DMS153 treated with DMSO at 0.1 percent for 48 hours (cell line): Measurements from ENCODE around the gene PNMA6F.
"Not testable (repeated sequence)": the region's sequence is repeated elsewhere in the genome, so short reads cannot be mapped to it uniquely, and the experiment has no call there.

Experiments
- DNase-seq: peaks from one replicate; lab custom pipeline; 2025; ENCODE audit not compliant: unreplicated experiment; lab: John Stamatoyannopoulos, UW

The PNMA6F gene

GRCh38 chrX:153303276-153304262 is 18.0 kb downstream of the PNMA6F start:
- DNase-seq, result no peak

GRCh38 chrX:153302796-153303195 is 18.8 kb downstream of the PNMA6F start:
- no peak for DNase-seq

- no peak for DNase-seq
These were observed 19.8 kb downstream of the PNMA6F start for GRCh38 chrX:153301746-153302145.

- no peak for DNase-seq
These were observed 21.7 kb downstream of the PNMA6F start for GRCh38 chrX:153299855-153300254.

DNA sequence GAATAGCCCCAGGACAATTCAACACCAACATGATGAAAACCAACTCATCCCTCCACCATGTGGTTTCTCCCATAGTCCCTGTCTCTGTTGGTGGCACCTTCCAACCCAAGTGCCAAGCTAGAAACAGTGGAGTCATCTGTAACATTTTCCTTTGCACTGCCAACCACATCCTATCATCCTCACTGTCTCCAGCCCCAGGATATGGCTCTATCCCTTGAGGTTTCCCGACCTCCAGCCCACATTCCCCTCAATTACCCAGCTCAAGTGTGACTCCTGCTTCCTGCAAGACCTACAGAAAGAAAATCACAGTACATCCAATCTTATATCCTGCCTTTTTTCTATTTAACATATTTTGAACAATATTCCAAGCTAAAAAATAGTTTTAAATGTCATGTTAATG is 24.2 kb downstream of the PNMA6F start:
- no peak for DNase-seq

DNA sequence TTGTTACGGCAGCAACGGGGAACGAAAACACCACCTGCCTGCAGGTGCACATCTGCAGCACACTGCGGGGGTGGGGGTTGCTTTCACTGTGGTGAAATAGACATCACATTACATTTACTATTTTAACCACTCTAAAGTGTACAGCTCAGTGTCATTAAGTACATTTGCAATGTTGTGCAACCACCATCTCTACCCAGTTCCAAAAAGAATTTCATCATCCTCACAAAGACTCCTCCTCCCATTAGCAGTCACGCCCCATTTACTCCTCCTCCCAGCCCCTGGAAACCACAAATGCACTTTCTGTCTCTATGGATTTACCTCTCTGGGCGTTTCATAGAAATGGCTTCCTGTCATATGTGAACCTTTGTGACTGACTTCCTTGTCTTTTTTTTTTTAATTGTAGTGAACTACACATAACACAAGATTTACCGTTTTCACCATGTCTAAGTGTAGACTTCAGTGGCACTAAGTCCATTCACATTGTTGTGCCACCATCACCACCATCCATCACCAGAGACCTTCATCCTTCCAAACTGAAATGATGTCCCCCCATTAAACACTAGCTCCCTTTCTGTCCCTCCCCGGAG is 28.0 kb downstream of the PNMA6F start:
- DNase-seq, result not testable (repeated sequence)

GRCh38 chrX:153288807-153289206 is 32.8 kb downstream of the PNMA6F start:
- DNase-seq, result not testable (repeated sequence)

GRCh38 chrX:153285678-153286077 is 35.9 kb downstream of the PNMA6F start:
- DNase-seq, result not testable (repeated sequence)

DNA sequence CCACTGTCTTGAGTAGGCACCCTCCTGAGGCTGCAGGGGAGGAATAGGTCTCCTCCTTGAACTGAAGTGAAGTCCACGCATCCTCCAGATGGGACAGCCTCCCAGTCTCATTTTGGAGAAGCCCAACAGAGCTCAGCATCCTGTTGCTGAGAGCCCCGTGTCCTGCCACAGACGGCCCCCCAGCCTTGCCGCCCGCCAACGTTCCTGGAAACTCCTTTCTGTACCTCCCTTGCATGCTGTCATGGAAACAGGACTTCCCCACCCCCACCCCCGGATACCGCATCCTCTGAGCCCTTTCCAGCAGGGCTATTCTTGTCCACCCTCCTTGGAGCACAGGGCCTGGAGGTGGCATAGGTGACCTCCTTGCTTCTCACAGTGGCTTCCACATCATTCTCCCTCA is 37.6 kb downstream of the PNMA6F start:
- not testable (repeated sequence) for DNase-seq

GRCh38 chrX:153281784-153282183 is 39.8 kb downstream of the PNMA6F start:
- not testable (repeated sequence) for DNase-seq

DNA sequence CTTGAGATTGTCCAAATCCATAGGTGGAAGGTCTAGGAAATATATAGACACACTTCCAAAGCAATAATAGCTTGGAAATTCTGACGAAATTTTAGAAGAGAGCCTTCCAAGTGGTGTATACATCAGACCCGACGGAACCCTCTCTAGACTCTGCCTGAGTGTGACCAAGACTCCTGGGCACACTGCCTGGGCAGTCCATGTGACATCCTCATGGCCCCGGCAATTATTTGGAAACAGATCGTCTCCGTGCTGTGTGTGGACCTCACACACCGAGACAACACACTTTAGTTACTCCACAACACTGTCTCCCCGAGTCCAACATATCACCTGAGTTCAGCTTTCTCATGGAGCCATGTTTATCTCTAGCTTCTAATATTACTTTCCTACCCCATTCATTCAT is 42.3 kb downstream of the PNMA6F start:
- DNase-seq, result not testable (repeated sequence)

DNA sequence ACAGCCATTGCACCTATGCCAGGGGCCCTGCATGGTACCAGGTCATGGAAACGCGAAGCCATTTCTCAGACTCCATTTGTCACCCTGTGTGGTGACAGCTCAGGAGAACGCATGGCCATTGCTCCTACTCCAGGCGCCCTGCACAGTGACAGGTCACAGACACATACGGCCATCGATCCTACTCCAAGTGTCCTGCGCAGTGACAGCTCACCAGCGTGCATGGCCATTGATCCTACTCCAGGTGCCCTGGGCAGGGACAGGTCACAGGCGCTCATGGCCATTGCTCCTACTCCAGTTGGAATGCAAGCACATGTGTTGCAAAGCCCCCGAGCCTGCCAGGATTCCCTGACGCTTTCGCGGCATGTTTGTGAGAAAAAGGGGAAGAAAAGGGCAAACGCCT is 45.5 kb downstream of the PNMA6F start:
- DNase-seq, result not testable (repeated sequence)

GRCh38 chrX:153275418-153275817 is 46.1 kb downstream of the PNMA6F start:
- not testable (repeated sequence) for DNase-seq

DNA sequence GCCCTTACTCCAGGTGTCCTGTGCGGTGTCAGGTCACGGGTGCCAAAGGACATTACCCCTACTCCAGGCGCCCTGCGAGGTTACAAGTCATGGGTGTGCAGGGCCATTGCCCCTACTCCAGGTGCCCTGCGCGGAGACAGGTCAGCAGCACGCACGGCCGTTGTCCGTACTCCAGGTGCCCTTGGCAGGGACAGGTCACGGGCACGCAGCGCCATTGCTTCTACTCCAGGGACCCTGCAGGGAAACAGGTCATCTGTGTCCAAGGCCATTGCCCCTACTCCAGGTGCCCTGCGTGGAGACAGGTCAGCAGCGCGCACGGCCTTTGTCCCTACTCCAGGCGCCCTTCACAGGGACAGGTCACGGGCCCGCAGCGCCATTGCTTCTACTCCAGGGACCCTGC is 49.0 kb downstream of the PNMA6F start:
- DNase-seq, result not testable (repeated sequence)

DNA sequence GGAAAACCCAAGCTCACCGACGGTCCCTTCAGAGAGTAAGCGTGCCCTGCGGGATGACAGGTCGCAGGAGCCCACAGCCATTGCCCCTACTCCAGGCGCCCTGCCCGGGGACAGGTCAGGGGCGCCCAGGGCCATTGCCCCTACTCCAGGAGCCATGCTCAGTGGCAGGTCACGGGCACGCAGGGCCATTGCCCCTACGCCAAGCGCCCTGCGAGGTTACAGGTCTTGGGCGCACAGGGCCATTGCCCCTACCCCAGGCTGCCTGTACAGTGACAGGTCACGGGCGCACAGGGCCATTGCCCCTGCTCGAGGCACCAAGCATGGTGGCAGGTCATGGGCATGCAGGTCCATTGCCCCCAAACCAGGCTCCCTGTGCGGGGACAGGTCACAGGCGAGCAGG is 49.5 kb downstream of the PNMA6F start:
- not testable (repeated sequence) for DNase-seq
